Activated effector memory CD4-positive, alpha-beta T cell treated with anti-CD3 and anti-CD28 coated beads, Interleukin-2, amount 50 U/mL, for 16 hours (primary cell): ENCODE results near the gene B3GNT9.
A peak's percentile ranks its signal among the peaks of the same experiment; 100 is the strongest.

Experiments used
- DNase-seq: peaks from one replicate; pipeline ENCODE4 v3.0.0-alpha.2; 2020

The B3GNT9 gene

DNA sequence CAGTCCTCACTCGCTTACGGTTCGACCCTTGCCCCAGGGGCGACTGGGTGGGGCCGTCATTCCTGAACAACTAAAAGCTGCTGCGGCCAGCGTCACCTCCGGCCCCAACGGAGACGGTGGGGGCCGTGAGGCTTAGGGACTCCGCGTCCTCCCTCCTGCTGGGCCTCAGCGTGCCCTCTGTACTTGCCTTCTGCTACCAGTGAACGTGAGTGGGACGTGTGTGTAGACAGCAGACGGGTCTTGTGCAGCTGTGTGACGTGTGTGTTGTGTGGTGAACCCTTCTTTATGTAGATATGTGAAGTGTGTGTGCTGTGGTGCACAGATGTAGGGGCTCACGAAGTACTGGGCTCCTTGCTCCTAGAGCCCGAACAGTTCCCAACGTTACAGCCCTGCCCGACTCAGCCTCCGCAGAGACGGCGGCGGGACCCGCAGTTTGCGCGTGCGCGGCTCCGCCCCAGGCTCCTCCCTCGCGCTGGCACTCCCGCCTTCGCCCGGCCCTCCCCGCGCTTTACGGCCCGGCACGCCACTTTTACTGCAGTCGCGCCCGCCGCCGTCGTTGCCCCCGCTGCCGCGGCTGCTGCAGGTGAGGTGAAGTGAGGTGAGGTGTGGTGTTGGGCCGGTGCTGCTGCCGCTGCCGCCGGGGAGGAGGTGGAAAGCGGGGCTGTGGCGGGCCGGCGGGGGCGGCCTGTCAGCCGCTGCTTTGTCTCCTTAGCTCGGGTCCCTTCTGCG, 41.2 kb downstream of the B3GNT9 start, which contains the start of gene PHAF1:
Gene PHAF1, plus strand, starts transcription at position 535 of the 729 bp plus-strand sequence. CDS start 235 bp downstream, outside the sequence.
- DNase-seq = peak; percentile 99

DNA sequence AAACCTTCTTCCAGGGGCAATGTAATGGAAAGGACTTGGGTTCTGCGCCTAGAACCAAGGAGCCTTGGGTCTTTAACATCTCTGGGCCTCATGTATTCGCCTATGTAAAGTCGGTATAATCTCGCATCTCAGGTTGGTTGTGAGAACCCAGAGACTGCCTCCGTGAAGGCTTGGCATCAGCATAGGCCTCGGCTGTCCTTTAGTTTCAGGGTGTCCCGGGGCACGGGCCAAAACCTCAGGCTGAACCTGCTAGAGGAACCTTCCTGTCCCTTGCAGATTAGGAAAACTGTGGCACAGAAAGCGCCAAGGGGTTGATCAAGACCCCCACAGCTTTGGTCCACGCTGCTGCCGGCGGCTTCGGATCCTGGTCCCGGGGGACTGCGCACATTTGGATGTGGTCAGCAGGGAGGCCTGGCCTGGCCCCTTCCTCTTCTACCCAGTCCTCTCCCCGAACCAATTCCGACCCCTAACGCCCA, 41.8 kb downstream of the B3GNT9 start:
- no peak for DNase-seq

DNA sequence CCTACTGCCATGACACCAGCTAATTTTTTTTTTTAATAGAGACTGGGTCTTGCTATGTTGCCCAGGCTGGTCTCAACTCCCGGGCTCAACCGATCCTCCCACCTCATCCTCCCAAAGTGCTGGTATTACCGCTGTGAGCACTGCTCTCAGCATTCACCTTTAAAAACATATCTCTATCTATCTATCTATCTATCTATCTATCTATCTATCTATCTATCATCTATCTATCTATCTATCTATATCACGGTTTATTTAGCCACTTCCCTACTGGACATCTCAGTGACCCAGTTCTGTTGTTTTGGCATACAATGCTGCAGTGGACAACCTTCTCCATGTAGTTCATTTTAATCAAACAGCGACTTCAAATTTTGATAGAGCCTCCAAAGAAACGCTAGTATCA, 42.3 kb downstream of the B3GNT9 start:
- DNase-seq = no peak

DNA sequence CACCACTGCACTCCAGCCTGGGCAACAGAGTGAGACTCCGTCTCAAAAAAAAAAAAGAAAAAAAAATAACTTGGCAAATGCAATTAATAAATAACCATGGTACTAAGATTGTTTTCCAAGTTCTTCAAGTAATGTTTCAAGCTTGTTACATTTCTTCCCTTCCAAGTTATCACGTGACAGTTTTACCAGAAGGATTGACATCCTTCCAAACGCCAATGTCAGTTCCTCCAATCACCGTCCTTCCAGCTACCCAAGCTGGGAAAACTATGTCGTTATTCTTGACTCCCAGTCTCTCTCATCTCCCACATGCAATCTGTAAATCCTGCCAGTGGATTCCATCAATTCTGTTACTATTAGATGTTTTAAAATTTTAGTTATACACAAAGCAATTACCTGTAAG, 44.9 kb downstream of the B3GNT9 start:
- DNase-seq = no peak

DNA sequence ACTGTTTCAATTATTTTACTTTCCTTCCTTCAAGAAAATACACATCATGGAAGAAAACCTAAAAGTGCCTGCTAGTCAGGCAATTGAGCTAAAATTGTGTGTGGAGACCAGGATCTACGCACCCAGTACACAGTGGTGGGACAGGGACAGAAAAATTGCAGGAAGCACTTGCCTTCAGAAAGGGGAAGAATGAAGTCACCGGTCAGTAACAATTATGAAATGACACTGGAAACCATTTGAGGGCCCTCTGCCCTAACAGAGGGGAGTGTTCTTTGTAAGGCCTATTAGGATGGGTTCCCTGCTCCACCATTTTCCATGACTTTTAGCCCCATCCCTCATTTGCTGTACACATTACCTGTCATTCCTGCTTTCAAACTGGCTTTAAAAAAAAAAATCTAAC, 45.6 kb downstream of the B3GNT9 start:
- no peak for DNase-seq

DNA sequence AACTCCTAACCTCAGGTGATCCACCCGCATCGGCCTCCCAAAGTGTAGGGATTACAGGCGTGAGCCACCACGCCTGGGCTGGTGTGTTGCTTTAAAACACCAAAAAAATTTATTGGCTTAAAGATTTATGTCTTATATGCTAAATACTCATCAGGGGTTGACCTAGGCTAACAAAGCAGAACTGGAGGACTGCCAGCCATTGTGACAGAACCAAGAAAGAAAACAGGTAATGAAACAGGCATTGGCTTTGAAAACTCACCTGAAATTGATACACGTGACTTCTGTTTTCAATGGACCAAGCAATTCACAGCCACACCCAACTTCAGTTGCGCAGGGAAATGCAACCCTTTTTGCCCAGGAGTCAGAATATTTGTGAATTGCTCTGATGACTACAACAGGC, 46.0 kb downstream of the B3GNT9 start:
- no peak for DNase-seq

DNA sequence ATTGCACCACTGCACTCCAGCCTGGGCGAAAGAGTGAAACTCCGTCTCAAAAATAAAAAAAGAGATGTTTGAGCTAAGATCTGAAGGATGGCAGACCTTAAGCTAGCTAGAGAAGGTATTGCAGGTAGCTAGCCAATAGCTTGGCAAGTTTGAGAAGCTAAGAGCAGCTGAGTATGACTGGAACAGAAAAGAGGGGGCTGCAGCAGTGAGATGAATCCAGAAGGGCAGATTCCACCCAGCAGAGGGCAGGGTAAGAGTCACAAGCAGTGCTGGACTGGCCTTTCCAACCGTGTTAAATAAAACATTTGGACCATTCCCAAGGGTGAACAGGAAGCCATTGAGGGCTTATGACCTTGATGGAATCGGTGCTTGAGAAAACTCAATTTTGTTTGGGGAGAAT, 46.7 kb downstream of the B3GNT9 start:
- DNase-seq = no peak

DNA sequence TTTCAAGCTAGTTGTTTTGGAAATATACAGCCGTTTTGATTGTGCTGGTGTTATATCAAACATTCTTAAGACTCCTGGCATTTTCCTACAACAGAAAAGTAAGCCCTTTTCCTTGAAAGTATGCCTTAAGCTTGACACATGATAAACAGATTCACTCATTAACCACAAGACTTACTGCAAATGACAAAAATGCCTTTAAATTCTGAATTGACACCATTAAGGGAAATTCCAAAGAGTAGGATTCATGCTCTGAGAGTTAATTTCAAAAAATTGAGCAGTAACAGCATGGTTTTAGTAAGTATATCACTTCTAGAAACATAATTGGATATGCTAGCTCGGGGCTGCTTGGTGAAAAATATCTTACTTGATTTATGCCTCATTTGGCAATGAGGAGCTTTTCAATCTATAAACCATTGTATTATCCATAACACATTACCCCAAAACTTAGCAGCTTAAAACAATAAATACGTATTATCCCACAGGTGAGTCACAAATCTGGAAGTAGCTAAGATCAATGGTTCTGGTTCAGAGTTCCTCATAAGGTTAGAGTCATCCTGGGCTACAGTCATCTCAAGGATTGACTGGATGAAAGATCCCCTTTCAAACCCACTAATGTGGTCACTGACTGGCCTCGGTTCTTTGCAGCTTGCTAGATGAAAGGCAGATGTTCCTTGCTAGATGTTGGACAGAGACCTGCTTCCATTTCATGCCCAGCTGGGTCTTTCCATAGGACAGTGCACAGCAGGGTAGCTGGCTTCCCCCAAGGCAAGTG, 49.3 kb downstream of the B3GNT9 start:
- DNase-seq = no peak

DNA sequence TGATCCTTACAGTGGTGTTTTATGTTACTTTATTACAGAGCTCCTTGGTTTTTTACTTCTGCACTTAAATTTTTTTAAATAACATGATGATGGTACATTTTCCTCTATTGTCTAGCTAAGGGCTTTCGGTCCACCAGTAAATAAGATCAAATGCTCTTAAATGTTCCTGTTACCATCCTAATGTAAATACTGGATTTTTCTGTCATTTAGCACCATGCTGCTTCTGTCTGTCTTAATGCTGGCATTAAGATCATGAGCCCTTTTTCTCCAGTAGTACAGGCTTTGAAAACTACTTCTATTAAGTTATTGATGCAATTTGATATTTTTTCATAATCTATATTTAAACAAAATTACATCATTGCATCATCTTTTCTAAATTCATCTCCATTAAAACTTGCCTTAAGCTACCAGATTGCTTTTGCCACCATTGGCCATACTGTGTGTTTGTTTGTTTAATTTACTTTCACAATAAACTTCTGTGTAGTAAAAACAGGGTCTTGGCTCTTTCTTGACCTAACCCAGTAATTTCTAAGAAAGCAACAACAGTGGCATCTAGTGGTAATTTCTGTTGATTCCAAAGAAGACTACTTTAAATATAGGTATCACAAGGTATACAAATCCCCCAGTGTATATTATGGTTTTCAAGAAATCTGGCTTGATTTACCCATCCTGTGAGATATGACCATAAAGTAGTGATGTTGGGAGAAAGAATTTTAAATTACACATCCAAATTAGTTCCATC, 50.1 kb downstream of the B3GNT9 start:
- no peak for DNase-seq

DNA sequence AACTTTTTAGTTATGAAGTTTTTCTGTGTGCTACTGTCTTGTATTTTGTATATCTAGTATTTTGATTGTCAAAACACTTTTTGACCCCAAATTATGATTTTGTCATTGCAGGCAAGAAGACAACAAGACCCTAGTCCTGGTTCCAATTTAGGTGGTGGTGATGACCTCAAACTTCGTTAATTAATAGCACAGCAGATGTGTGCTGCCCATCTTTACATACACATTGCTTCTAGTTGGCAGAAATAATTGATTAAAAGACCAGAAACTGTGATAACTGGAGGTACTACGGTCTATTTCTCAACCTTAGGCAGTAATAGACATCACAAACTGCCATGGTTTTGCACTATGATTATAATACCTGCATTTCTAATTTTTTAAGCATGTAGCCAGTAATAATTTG, 52.2 kb downstream of the B3GNT9 start:
- DNase-seq = no peak
